IMR-90 (cell line): ENCODE measurements around the gene NKX2-8. TPM values are rescaled to one million over a fixed set of nuclear protein-coding genes. Genes with fewer than 3 reads are reported as not detected.

Experiments
- ATAC-seq: fragments of 200-7000 bp; cut with Tn5 transposase; 2 replicates; pipeline ENCODE4 v1.9.1; 2020; ENCODE audit warnings: low read depth, mild to moderate bottlenecking, moderate library complexity
- BruUV-seq: library from RNA; stranded (reverse); fragments of 400-500 nt; replicated peaks from 2 replicates; lab custom pipeline; 2021; lab: Mats Ljungman, UMichigan
- CTCF ChIA-PET: fragments of 300-600 bp; formaldehyde crosslinking; extraction: SDS; loops from one replicate; lab custom pipeline; 2021; ENCODE audit warnings: antibody characterized with exemption; lab: Yijun Ruan, JAX
- POLR2A ChIA-PET: fragments of 300-600 bp; sonication (Branson Sonifier 250); formaldehyde crosslinking; loops from one replicate; lab custom pipeline; 2022; ENCODE audit warnings: antibody characterized with exemption; ENCODE audit not compliant: unreplicated experiment; lab: Charles Lee
- DNase-seq: peaks from one replicate; pipeline ENCODE4 v3.0.0; 2013
- H2AFZ ChIP-seq: replicated peaks from 2 replicates; pipeline ENCODE3; 2013; ENCODE audit warnings: low read length, mild to moderate bottlenecking; ENCODE audit not compliant: poor library complexity
- H2AK5ac ChIP-seq: 2 replicates; pipeline ENCODE4 v1.6.1; 2013; ENCODE audit warnings: low read depth, low read length, inconsistent platforms
- H2AK9ac ChIP-seq: replicated peaks from 2 replicates; pipeline ENCODE3; 2013; ENCODE audit warnings: mild to moderate bottlenecking, low read depth, low read length, moderate library complexity; ENCODE audit not compliant: poor library complexity
- H2BK120ac ChIP-seq: 2 replicates; pipeline ENCODE4 v1.6.1; 2013; ENCODE audit warnings: low read depth, low read length, inconsistent platforms
- H2BK15ac ChIP-seq: 3 replicates; pipeline ENCODE4 v1.6.1; 2013; ENCODE audit warnings: low read depth, low read length, inconsistent platforms
- H2BK20ac ChIP-seq: 2 replicates; pipeline ENCODE4 v1.6.1; 2013; ENCODE audit warnings: low read depth, mild to moderate bottlenecking, inconsistent platforms, low read length, moderate library complexity
- H2BK5ac ChIP-seq: 2 replicates; pipeline ENCODE4 v1.6.1; 2013; ENCODE audit warnings: mild to moderate bottlenecking, low read depth, low read length, inconsistent platforms; ENCODE audit not compliant: poor library complexity, severe bottlenecking
- H3K14ac ChIP-seq: replicated peaks from 2 replicates; pipeline ENCODE4 v1.6.1; 2013; ENCODE audit warnings: low read depth, low read length, inconsistent platforms
- H3K18ac ChIP-seq: 2 replicates; pipeline ENCODE4 v1.6.1; 2013; ENCODE audit warnings: low read depth, low read length, control low read depth
- H3K23ac ChIP-seq: 2 replicates; pipeline ENCODE4 v1.6.1; 2013; ENCODE audit warnings: low read depth, low read length, inconsistent platforms
- H3K27ac ChIP-seq: 2 replicates; pipeline ENCODE4 v1.5.1; 2013; ENCODE audit warnings: mild to moderate bottlenecking, control low read depth, low read length; ENCODE audit not compliant: insufficient read depth
- H3K27me3 ChIP-seq: 2 replicates; pipeline ENCODE4 v1.6.1; 2013; ENCODE audit warnings: low read length; ENCODE audit not compliant: control insufficient read depth, insufficient read depth
- H3K36me3 ChIP-seq: 2 replicates; pipeline ENCODE4 v1.6.1; 2013; ENCODE audit warnings: low read length, mixed read lengths; ENCODE audit not compliant: control insufficient read depth, insufficient read depth
- H3K4ac ChIP-seq: 2 replicates; pipeline ENCODE4 v1.6.1; 2013; ENCODE audit warnings: low read depth, low read length, inconsistent platforms
- H3K4me1 ChIP-seq: 2 replicates; pipeline ENCODE4 v1.6.1; 2013; ENCODE audit warnings: low read length, mixed read lengths; ENCODE audit not compliant: control insufficient read depth, insufficient read depth
- H3K4me2 ChIP-seq: 2 replicates; pipeline ENCODE4 v1.6.1; 2013; ENCODE audit warnings: low read depth, mild to moderate bottlenecking, control low read depth, low read length, moderate library complexity
- H3K4me3 ChIP-seq: 2 replicates; pipeline ENCODE4 v1.5.1; 2013; ENCODE audit warnings: low read depth, mild to moderate bottlenecking, control low read depth, low read length, moderate library complexity; ENCODE audit not compliant: insufficient read depth
- H3K56ac ChIP-seq: 2 replicates; pipeline ENCODE4 v1.6.1; 2013; ENCODE audit warnings: low read length, inconsistent platforms; ENCODE audit not compliant: insufficient read depth; ENCODE audit errors: extremely low read depth
- H3K79me1 ChIP-seq, 2 experiments: 2 replicates each; pipeline ENCODE4 v1.6.1; 2013; ENCODE audit warnings: low read length in 2 of 2, inconsistent platforms in 1 of 2, low read depth in 1 of 2
- H3K9ac ChIP-seq: 2 replicates; pipeline ENCODE4 v1.6.1; 2013; ENCODE audit warnings: low read depth, low read length, control low read depth
- H3K9me1 ChIP-seq: 2 replicates; pipeline ENCODE4 v1.6.1; 2013; ENCODE audit warnings: low read length, inconsistent platforms; ENCODE audit not compliant: insufficient read depth
- H3K9me3 ChIP-seq: 2 replicates; pipeline ENCODE4 v1.6.1; 2013; ENCODE audit warnings: low read length; ENCODE audit not compliant: control insufficient read depth, insufficient read depth
- H4K20me1 ChIP-seq: 2 replicates; pipeline ENCODE4 v1.6.1; 2013; ENCODE audit warnings: low read length, inconsistent platforms; ENCODE audit not compliant: insufficient read depth
- H4K5ac ChIP-seq: 2 replicates; pipeline ENCODE4 v1.6.1; 2013; ENCODE audit warnings: mild to moderate bottlenecking, low read depth, low read length, control low read depth
- H4K8ac ChIP-seq, 2 experiments: 2 replicates each; pipeline ENCODE4 v1.6.1; 2013; ENCODE audit warnings: low read depth in 2 of 2, low read length in 2 of 2, control low read depth in 1 of 2, inconsistent platforms in 1 of 2
- H4K91ac ChIP-seq: 2 replicates; pipeline ENCODE4 v1.6.1; 2013; ENCODE audit warnings: low read depth, low read length, inconsistent platforms; ENCODE audit not compliant: insufficient read depth
- FOS ChIP-seq: fragments of 150-350 bp; IDR thresholded peaks from 2 replicates; pipeline ENCODE4 v1.6.1; 2016; ENCODE audit warnings: low read depth, low read length
- POLR2A ChIP-seq: IDR thresholded peaks from 2 replicates; pipeline ENCODE4 v1.6.1; 2012; ENCODE audit warnings: mild to moderate bottlenecking, low read depth, low read length
- WGBS, 2 experiments: methylation state at CpG; one replicate each; pipeline versions ENCODE4 v1.1.5 to v1.1.7; 2013; ENCODE audit warnings: missing lambda C conversion rate in 2 of 2; ENCODE audit not compliant: insufficient read length in 1 of 2; ENCODE audit errors: extremely low coverage in 2 of 2; 5-methylcytosine and 5-hydroxymethylcytosine counted together
- dilution Hi-C: fragments of 300-500 bp; cut with HindIII; formaldehyde crosslinking; loops from one replicate; pipeline ENCODE4 v1.14.3; 2018; ENCODE audit warnings: low sequenced_read_pairs; ENCODE audit not compliant: unreplicated experiment
- in situ Hi-C: fragments of 300-500 bp; cut with MboI; formaldehyde crosslinking; loops from 3 replicates; pipeline ENCODE4 v1.14.3; 2019; ENCODE audit warnings: low sequenced_read_pairs, inconsistent platforms, mixed read lengths
- intact Hi-C: fragments of 100-400 bp; cut with micrococcal nuclease; formaldehyde crosslinking; loops from 2 replicates; pipeline ENCODE4 v1.10.0; 2022
- polyA plus RNA-seq, 3 experiments: library from polyadenylated mRNA; depleted of rRNA; stranded (reverse); fragments of >200 nt; gene quantifications; 2 replicates each; pipeline ENCODE4 v1.2.3, GENCODE V29; 2012; ENCODE audit warnings: low replicate concordance in 1 of 3
- total RNA-seq: library from RNA; depleted of rRNA; stranded (reverse); fragments of >200 nt; gene quantifications from 2 replicates; pipeline ENCODE4 v1.2.3, GENCODE V29; 2012

The NKX2-8 gene
- total and polyA plus RNA-seq, 2 of the 4 experiments (the other 2 are of a cell fraction), result not detected

GRCh38 chr14:36619131-36619530, 36.7 kb upstream of the NKX2-8 start:
- H2AFZ ChIP-seq, result no peak overlapping the region
- no peak overlapping the region for H2AK5ac ChIP-seq
- no peak for DNase-seq
- no peak overlapping the region for H3K9ac ChIP-seq
- H3K18ac ChIP-seq, result no peak overlapping the region
- no peak overlapping the region for H3K4me3 ChIP-seq
- in situ Hi-C loops (no loop called here), dilution Hi-C loops (no loop called here), intact Hi-C loops (no loop called here)
- no peak overlapping the region for H4K8ac ChIP-seq
- H3K23ac ChIP-seq, result no peak overlapping the region
- H2AK9ac ChIP-seq, result no peak overlapping the region
- H3K27me3 ChIP-seq, result no peaks in the 10 kb centered on the region
- H3K9me1 ChIP-seq, result no peaks in the 10 kb centered on the region
- H3K4me2 ChIP-seq, result no peak overlapping the region
- ATAC-seq, result no peak
- H4K91ac ChIP-seq, result no peak overlapping the region
- BruUV-seq, result no TSS peak
- H3K4ac ChIP-seq, result no peak overlapping the region
- H3K4me1 ChIP-seq, result no peaks in the 10 kb centered on the region
- no CpG with 5 or more reads among the region's 3 CpGs for WGBS, 2 experiments
- H4K5ac ChIP-seq, result no peak overlapping the region
- H3K14ac ChIP-seq, result no peak overlapping the region
- H2BK120ac ChIP-seq, result no peak overlapping the region
- no peaks in the 10 kb centered on the region for H3K79me1 ChIP-seq
- H3K27ac ChIP-seq, result no peak overlapping the region
- TF ChIP-seq POLR2A (no peak), FOS (no peak)
- ChIA-PET POLR2A (no interaction called here), CTCF (no interaction called here)
- no peak overlapping the region for H2BK15ac ChIP-seq
- H3K56ac ChIP-seq, result no peak overlapping the region
- H4K20me1 ChIP-seq, result no peaks in the 10 kb centered on the region
- H2BK5ac ChIP-seq, result no peak overlapping the region
- no peaks in the 10 kb centered on the region for H3K9me3 ChIP-seq
- no peaks in the 10 kb centered on the region for H3K36me3 ChIP-seq
- H2BK20ac ChIP-seq, result no peak overlapping the region
